Muscle of leg (tissue), 11 donors: ENCODE results near the gene TOP1. TPM values are rescaled to one million over a fixed set of nuclear protein-coding genes. Genes with fewer than 3 reads are reported as not detected.

ENCODE experiments used
- DNase-seq: peaks from one replicate; pipeline ENCODE4 v3.0.0; 2013
- H3K27ac ChIP-seq: one replicate; pipeline ENCODE4 v1.5.1; 2013; ENCODE audit warnings: mild to moderate bottlenecking, low read length, control low read depth
- H3K27me3 ChIP-seq: one replicate; pipeline ENCODE4 v1.6.1; 2013; ENCODE audit warnings: low read length; ENCODE audit not compliant: control insufficient read depth, insufficient read depth
- H3K36me3 ChIP-seq: one replicate; pipeline ENCODE4 v1.6.1; 2013; ENCODE audit warnings: low read length; ENCODE audit not compliant: control insufficient read depth, insufficient read depth
- H3K4me1 ChIP-seq: one replicate; pipeline ENCODE4 v1.6.1; 2013; ENCODE audit warnings: low read length; ENCODE audit not compliant: control insufficient read depth, insufficient read depth
- H3K4me3 ChIP-seq: one replicate; pipeline ENCODE4 v1.5.1; 2013; ENCODE audit warnings: low read length, control low read depth
- H3K9me3 ChIP-seq: replicated peaks from 2 replicates; pipeline ENCODE4 v1.6.1; 2013; ENCODE audit warnings: low read depth, low read length; ENCODE audit not compliant: control insufficient read depth
- WGBS: methylation state at CpG from one replicate; pipeline ENCODE4 v1.1.5; 2013; ENCODE audit warnings: missing lambda C conversion rate; ENCODE audit not compliant: insufficient coverage; 5-methylcytosine and 5-hydroxymethylcytosine counted together
- polyA plus RNA-seq, 8 donors: library from polyadenylated mRNA; unstranded; fragments of 120-200 nt; gene quantifications; one replicate each; pipeline versions ENCODE4 v1.2.1 to v1.2.3, GENCODE V29; 2013; ENCODE audit warnings: inconsistent platforms in 1 of 8, low replicate concordance in 1 of 8; ENCODE audit not compliant: insufficient read length in 8 of 8, insufficient read depth in 1 of 8
- total RNA-seq: library from RNA; stranded (reverse); fragments of 120-200 nt; gene quantifications from one replicate; pipeline ENCODE4 v1.2.4, GENCODE V29; 2013

The TOP1 gene
- total and polyA plus RNA-seq, 9 donors: 17.2 to 71.6 (median 57.9) TPM

DNA sequence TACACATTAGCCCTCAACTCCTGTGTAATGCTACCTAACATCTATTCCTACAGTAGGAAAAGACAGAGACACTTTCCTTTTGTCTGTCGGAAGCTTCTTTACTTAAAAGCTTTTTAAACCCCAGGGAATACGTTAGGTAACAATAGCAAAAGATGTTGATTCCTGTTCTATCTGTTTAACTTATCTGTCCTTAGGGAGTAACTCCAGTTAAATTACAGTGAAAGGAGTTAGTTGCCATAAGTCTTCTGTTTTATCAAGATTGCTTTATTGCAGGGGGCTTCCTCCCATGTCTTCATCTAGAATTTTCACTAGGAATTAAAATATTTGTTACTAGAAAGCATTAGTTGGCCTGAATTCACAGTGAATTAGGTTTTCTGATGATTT lies 26.2 kb downstream of the TOP1 start:
- Histone ChIP-seq H3K9me3 (no peaks in the 10 kb centered on the region), H3K27me3 (no peaks in the 10 kb centered on the region), H3K4me1 (peaks cover 14% of the 10 kb centered on the region), H3K27ac (no peak overlapping the region), H3K4me3 (no peak overlapping the region), H3K36me3 (no peaks in the 10 kb centered on the region)
- DNase-seq: no peak
- no CpG with 5 or more reads among the region's 2 CpGs for WGBS

DNA sequence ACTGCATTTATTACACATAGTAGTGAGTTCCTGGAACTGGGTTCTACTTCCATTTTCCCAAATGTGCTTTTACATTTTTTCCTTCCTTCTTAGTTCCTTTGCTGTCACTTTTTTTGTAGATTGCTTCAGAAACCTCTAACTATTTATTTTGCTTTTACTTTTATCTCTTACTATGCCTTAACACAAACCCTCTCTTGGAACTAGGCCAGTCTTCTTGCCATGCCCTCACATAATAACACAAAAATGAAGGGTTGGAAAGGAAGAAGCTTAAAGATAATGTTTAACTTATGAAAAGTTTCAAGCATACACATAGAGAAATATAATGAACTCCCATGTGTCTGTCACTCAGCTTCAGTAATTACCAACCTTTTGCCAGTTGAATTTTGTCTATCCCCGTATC lies 27.1 kb downstream of the TOP1 start:
- no peak for DNase-seq
- no peaks in the 10 kb centered on the region for H3K27me3 ChIP-seq
- H3K27ac ChIP-seq: no peak overlapping the region
- no peaks in the 10 kb centered on the region for H3K36me3 ChIP-seq
- H3K9me3 ChIP-seq: no peaks in the 10 kb centered on the region
- H3K4me1 ChIP-seq: peaks cover 9% of the 10 kb centered on the region
- H3K4me3 ChIP-seq: no peak overlapping the region
- whole genome bisulfite sequencing: no CpG with 5 or more reads among the region's 1 CpG

DNA sequence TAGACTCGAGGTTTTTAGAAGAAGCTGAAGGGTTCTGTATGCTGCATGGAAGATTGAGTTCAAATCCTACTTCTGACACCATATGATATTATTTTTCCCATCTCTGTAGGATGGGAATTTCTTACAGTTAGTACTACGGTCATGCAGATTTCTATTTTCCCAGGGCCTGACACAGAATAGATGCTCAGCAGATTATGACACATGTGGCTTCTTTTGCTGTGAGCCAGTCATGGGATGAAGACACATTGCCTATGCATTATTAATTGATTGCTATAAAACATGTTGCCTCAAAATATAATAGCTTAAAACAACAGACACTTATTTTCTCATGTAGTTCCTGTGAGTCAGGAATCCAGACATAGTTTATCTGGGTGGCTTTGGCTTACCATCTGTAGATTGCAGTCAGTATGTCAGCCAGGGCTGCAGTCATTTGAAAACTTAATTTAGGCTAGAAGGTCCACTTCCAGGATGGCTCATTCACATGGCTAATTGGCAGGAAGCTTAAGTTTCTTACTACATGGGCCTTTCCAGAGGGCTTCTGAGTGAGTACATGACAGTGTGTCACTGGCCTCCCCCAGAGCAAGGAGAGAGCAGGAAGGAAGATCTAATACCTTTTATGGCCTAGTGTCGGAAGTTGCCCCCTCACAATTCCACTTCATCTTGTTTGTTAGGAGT lies 29.5 kb downstream of the TOP1 start:
- no peak for DNase-seq
- WGBS: no CpG with 5 or more reads among the region's 3 CpGs
- H3K27ac ChIP-seq: no peak overlapping the region
- no peak overlapping the region for H3K4me3 ChIP-seq
- H3K9me3 ChIP-seq: no peaks in the 10 kb centered on the region
- H3K4me1 ChIP-seq: no peaks in the 10 kb centered on the region
- H3K36me3 ChIP-seq: peaks cover 9% of the 10 kb centered on the region
- H3K27me3 ChIP-seq: no peaks in the 10 kb centered on the region

DNA sequence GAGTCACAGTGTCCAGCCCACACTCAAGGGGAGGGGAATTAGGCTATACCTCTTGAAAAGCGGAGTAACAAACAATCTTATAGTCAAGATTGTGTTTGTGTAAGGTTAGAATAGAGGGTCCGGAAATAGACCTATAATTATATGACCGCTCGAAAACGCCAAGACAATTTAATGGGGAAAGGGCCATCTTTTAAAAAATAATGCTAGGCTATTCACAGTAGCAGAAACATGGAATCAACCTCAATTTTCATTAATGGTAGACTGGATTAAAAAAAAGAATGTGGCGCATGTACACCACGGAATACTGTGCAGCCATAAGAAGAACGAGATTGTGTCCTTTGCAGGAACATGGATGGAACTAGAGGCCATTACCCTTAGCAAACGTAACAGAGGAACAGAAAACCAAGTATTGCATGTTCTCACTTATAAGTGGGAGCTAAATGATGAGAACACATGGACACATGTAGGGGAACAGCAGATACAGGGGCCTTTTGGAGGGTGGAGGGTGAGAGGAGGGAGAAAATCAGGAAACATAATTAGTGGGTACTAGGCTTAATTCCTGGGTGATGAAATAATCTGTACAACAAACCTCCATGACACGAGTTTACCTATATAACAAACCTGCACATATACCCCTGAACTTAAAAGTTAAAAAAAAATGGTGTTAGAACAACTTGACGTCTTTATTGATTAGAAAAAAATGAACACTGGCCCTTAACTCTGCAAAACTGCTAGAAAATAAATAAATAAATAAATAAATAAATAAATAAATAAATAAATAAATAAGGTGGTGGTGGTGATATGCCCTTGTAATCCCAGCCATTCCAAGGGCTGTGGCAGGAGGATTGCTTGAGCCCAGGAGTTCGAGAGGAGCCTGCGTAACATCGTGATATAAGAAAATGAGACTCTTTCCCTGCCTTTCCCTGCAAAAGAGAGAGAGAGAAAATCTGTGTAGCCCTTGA lies 30.3 kb downstream of the TOP1 start:
- no peak overlapping the region for H3K4me3 ChIP-seq
- no peaks in the 10 kb centered on the region for H3K4me1 ChIP-seq
- no peak for DNase-seq
- 87% methylated on average over 3 of the region's 14 CpGs for WGBS
- no peak overlapping the region for H3K27ac ChIP-seq
- H3K9me3 ChIP-seq: no peaks in the 10 kb centered on the region
- peaks cover 9% of the 10 kb centered on the region for H3K36me3 ChIP-seq
- H3K27me3 ChIP-seq: no peaks in the 10 kb centered on the region

DNA sequence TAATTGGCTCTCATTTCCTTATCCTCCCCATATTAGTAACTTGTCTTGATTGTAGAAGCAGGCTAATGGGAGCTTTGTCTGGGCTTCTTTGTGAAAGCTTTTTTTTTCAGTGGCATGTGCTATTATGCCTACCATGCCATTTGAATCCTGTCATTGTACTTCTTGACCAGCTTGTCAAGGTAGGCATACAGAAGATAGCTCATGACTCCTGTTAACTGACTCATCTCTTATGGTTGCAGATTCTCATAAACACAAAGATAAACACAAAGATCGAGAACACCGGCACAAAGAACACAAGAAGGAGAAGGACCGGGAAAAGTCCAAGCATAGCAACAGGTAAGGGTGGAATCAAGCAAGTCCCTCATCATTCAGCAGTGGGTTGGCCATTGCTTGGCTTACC lies 32.5 kb downstream of the TOP1 start:
- Histone ChIP-seq H3K36me3 (peaks cover 12% of the 10 kb centered on the region), H3K9me3 (no peaks in the 10 kb centered on the region), H3K27ac (no peak overlapping the region), H3K4me3 (no peak overlapping the region), H3K4me1 (no peaks in the 10 kb centered on the region), H3K27me3 (no peaks in the 10 kb centered on the region)
- DNase-seq: no peak
- no CpG with 5 or more reads among the region's 3 CpGs for WGBS

DNA sequence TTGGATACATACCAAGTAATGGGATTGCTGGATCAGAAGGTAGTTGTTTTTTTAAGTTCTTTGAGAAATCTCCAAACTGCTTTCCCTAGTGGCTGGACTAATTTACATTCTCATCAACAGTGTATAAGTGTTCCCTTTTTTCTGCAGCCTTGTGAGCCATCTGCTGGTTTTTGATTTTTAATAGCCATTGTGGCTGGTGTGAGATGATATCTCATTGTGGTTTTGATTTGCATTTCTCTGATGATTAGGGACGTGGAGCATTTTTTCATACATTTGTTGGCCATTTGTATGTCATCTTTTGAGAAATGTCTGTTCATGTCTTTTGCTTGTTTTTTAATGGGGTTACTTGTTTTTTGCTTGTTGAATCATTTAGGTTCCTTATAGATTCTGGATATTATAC lies 34.8 kb downstream of the TOP1 start:
- no peaks in the 10 kb centered on the region for H3K4me1 ChIP-seq
- no peaks in the 10 kb centered on the region for H3K9me3 ChIP-seq
- no peak overlapping the region for H3K27ac ChIP-seq
- WGBS: no CpG with 5 or more reads among the region's 1 CpG
- no peaks in the 10 kb centered on the region for H3K27me3 ChIP-seq
- no peak for DNase-seq
- no peak overlapping the region for H3K4me3 ChIP-seq
- H3K36me3 ChIP-seq: peaks cover 18% of the 10 kb centered on the region

DNA sequence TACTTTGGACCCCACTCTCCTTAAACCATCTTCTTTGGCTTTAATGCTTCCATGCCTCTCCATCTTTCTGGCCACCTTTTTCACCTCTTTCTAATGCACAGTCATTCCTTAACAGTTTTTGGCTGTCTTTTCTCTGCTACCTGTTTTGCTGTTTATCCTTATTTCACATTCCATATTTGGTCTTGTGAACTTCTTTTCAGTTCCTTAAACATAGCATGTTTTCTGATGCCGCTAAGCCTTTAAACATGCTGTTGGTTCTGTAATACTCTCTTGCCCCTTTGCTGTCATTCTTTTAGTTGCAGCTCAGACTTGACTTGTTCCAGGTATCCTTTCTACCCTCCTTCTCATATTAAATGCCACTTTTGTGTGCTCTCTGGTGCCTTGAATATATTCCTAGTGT lies 35.8 kb downstream of the TOP1 start:
- WGBS: no CpG with 5 or more reads among the region's 1 CpG
- Histone ChIP-seq H3K9me3 (no peaks in the 10 kb centered on the region), H3K27ac (no peak overlapping the region), H3K36me3 (peaks cover 18% of the 10 kb centered on the region), H3K27me3 (no peaks in the 10 kb centered on the region), H3K4me3 (no peak overlapping the region), H3K4me1 (no peaks in the 10 kb centered on the region)
- no peak for DNase-seq

DNA sequence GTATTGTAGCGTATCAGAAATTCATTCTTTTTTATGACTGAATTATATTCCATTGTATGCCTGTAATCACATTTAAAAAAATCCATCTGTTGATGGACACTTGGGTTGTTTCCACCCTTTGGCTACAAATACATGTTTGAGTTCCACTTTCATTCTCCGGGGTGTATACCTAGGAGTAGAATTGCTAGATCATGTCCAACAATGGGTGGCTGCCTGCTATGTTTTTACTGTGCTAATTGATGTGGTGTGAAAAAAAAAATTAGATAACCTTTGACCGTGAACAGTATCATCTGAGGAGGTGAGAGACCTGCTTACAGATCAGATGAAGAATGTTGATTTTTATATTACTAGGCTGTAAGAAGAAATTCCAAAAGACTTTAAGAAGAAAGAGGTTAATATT lies 37.1 kb downstream of the TOP1 start:
- WGBS: no CpG with 5 or more reads among the region's 3 CpGs
- no peak overlapping the region for H3K4me3 ChIP-seq
- no peaks in the 10 kb centered on the region for H3K9me3 ChIP-seq
- no peak overlapping the region for H3K27ac ChIP-seq
- DNase-seq: no peak
- no peaks in the 10 kb centered on the region for H3K4me1 ChIP-seq
- H3K36me3 ChIP-seq: peaks cover 18% of the 10 kb centered on the region
- no peaks in the 10 kb centered on the region for H3K27me3 ChIP-seq

DNA sequence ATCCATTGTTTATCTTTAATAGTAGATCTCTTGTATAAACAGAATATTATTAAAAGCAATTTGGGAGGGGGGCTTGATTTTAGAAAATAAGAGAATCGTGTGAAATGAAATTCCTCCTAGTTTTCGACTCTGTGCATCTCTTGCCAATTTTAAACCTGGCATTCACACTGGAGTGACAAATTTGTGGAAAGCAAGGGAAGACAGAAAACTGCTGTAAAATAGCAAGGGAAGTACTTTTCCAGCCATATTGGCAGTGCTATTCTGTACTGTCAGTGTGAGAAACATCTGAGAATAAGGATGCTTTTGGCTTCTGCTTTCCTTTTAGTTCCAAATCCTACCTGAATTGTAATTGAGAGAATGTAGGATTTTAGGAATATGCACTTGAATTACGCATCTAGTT lies 40.2 kb downstream of the TOP1 start:
- peak; percentile 84 for DNase-seq
- Histone ChIP-seq H3K27me3 (no peaks in the 10 kb centered on the region), H3K27ac (no peak overlapping the region), H3K4me3 (no peak overlapping the region), H3K4me1 (peaks cover 3% of the 10 kb centered on the region), H3K36me3 (peaks cover 9% of the 10 kb centered on the region), H3K9me3 (no peaks in the 10 kb centered on the region)
- WGBS: no CpG with 5 or more reads among the region's 3 CpGs

DNA sequence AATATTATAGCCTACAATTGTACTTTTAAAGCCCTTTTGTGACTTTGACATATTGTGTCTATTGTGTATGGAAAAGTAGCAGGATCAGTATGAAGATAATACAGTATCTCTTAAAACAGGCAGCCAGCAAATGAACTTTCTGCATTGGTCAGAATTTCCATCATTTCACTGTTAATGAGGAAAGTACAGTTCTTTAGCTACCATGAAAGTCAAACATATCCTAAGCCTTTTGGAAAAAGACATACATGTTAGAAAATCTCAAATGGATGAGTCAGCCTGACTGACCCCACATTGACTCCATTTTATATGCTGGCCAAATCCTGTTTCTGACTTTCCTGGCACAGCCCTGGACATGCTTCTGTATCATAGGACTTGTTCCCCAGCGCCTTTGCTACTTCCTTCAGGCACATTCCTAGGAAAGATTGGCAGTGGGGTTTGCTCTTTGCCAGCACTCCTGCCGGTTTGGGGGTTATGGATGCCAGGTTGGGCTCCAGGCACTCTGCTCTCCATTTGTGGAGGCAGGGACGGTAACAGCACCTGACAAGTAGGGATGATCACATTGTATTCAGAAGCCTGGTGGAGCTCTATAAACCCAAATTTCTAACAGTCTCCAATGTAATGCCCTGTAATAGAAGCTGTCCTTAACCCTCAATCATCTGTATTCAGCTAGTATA lies 43.7 kb downstream of the TOP1 start:
- no peaks in the 10 kb centered on the region for H3K9me3 ChIP-seq
- no peaks in the 10 kb centered on the region for H3K27me3 ChIP-seq
- 20% methylated on average over 1 of the region's 3 CpGs for WGBS
- no peak overlapping the region for H3K4me3 ChIP-seq
- H3K4me1 ChIP-seq: peaks cover 3% of the 10 kb centered on the region
- H3K36me3 ChIP-seq: peaks cover 9% of the 10 kb centered on the region
- peak; percentile 90 for DNase-seq
- H3K27ac ChIP-seq: peak overlapping the region; percentile 65
